Activated CD8-positive, alpha-beta memory T cell treated with anti-CD3 and anti-CD28 coated beads, Interleukin-2, amount 50 U/mL, for 1 hour (primary cell): ENCODE data around the gene TAS2R40.
"Not testable (repeated sequence)": the region's sequence is repeated elsewhere in the genome, so short reads cannot be mapped to it uniquely, and the experiment has no call there.

Experiments
- DNase-seq: peaks from one replicate; pipeline ENCODE4 v3.0.0-alpha.2; 2020; ENCODE audit errors: extremely low read depth

The TAS2R40 gene

DNA sequence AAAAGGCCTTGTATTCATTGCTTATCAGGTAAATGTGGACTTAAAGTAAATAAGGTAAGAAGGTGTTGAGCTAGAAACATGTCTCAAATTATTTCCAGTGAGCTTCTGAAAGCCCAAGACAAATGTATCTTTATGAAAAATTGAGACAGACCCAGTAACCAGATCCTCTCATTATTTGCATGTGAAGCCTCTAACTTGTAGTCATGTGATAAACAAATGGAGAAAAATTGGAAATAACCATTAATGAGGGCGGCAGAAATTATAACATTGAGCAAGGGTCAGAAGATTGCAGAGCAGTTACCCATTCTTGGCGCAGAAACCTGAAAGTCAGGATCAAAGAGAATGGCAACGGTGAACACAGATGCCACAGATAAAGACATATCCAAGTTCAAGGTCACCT lies at the start of gene TAS2R40:
Gene TAS2R40 (plus strand): TSS at position 301 of the 400 bp plus-strand sequence. CDS start 42 bp downstream, at position 343.
- no peak for DNase-seq

- DNase-seq, result no peak
Measured at GRCh38 chr7:143172354-143172753, 49.5 kb upstream of the TAS2R40 start.

GRCh38 chr7:143176128-143176527 lies 45.7 kb upstream of the TAS2R40 start:
- no peak for DNase-seq

GRCh38 chr7:143177374-143178119 lies 44.3 kb upstream of the TAS2R40 start:
- DNase-seq, result no peak

- DNase-seq, result not testable (repeated sequence)
Measured at GRCh38 chr7:143180771-143181170, 41.1 kb upstream of the TAS2R40 start.

GRCh38 chr7:143181349-143181748 lies 40.5 kb upstream of the TAS2R40 start:
- no peak for DNase-seq

DNA sequence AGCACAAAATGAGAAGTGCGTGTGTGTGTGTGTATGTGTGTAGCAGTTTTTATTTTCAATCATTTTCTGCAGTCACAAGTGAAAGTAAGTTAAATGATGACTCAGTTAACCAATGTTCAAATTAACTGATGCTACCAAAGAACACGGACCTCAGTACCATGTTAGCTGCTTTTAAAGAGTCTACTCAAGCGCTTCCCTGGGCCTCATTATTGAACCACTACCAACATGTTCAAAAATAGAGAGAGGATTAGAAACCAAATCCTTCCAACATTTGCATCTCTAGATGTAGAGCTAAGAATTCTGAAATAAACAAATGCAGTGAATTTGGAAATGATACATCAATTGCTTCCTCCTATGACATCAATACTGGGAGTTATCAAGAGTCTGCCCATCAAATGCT lies 38.8 kb upstream of the TAS2R40 start, which contains the start of gene TAS2R39:
Gene TAS2R39 (plus strand): TSS at position 396 of the 400 bp plus-strand sequence. CDS start 0 bp downstream, at position 396.
- DNase-seq, result no peak

DNA sequence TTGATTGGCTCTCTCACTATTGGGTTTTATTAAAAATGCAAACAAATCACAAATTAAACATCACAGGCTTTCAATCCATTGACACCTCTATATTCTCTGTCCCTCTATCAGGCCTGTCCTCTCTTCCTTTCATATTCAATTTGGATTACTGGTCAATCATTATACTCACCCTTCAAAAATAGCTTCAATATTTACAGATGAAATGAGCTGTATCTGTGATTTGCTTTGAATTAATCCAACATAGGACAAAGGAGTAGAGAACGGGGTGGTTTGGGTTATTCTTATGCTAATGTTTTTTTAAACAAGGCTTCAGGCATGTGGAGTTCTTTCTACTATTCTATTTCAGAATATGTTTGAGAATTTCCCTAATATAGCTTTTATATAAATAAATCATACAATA lies 36.3 kb upstream of the TAS2R40 start:
- no peak for DNase-seq

DNA sequence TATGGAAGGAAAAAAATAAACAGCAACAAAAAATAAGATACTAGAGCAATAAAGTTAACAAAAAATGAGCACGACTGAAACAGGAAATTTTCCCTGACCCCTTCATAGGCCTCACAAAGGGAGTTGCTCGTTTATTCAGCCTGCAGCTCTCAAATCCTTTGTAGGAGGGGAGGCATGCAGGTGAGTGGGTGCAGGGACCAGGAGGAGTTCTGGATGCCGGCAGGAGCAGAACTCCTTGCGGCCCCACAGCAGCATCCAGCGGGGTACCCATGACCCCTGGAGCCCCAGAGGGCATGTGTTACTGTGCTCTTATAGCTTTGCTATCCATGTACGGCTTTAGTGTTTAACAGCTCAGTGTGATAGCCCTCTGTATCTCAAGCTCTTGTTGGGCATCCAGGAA lies 32.8 kb upstream of the TAS2R40 start:
- no peak for DNase-seq

DNA sequence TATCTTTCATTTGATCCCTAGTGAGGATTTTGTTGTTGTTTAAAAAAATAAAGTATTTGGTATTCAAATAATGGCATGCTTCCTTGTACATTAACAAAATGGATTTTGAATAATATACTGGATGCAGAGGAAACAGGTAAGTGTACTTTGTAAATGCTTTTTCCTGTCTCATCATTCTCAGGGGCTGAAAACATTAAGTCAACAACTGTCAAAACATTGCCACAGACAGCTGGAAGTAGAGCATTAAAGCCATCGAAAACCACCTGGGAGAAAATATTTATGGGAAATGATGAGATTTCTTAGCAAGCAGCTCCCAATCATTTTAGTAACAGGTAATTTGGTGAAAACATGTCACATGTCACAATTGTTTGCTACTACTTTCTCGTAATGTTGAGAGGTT lies 28.0 kb upstream of the TAS2R40 start:
- DNase-seq, result no peak

DNA sequence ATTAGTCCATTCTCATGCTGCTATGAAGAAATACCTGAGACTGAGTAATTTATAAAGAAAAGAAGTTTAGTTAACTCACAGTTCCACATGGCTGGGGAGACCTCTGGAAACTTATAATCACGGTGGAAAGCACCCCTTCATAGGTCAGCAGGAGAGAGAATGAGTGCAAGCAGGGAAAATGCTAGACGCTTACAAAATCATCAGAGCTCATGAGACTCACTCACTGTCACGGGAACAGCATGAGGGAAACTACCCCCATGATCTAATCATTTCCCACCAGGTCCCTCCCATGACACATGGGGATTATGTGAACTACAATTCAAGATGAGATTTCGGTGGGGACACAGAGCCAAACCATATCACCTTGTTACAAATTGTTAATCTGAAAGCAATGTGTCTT lies 22.8 kb upstream of the TAS2R40 start:
- DNase-seq, result no peak

DNA sequence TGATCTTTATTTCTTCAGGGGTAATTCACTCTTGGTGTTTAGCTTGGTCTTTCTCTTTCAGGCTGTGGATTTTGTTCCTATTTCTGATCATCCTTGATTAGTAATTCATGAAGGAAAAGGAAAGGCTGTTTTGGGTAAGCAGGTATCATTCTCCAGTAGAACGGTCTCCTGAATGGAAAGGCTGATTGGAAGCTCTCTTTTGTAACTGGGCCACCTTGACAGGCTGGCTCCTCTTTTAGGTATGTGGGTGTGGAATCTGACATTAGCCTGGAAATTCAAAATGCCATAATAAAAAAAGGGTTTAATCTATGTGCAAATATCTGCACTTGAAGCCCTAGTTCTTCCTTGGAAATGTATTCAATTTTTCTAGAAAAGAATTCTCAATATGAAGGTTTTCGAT lies 19.7 kb upstream of the TAS2R40 start:
- no peak for DNase-seq

- DNase-seq, result no peak
Measured at GRCh38 chr7:143203386-143203785, 18.5 kb upstream of the TAS2R40 start.

DNA sequence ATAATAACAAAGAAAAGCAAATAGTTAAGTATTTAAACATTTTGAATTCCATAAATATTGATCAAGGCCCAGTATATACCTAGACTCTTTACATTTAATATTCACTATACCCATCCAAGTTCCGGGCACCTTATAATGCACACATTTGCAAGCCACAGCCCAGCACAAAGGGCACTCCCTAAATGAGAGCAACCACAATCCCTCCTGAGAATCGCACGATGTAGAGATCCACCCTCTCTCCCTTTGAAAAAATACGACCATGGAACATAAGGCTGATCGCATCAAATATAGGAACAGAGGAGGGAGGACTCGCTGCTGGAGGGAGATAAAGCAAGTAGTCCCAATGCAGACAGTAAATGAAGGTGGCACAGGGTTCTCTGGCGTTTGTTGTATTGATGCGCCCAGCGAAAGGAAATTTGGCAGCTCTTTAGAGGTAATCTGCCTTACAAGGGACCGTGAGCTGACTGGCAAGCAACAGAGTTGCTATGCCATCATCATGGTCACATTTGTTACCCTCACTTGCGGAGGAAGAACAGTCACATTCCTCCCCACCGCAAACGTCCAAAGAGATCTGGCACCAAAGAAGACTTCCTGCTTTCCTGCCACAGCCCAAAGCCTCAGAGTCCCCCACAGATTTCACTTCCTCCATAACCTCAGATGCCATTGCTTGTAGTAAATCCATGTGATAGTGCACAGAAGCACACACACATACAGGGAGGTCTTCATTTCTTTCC lies 16.1 kb upstream of the TAS2R40 start:
- DNase-seq, result peak; percentile 1

- DNase-seq, result no peak
Measured at GRCh38 chr7:143210541-143210940, 11.3 kb upstream of the TAS2R40 start.

DNA sequence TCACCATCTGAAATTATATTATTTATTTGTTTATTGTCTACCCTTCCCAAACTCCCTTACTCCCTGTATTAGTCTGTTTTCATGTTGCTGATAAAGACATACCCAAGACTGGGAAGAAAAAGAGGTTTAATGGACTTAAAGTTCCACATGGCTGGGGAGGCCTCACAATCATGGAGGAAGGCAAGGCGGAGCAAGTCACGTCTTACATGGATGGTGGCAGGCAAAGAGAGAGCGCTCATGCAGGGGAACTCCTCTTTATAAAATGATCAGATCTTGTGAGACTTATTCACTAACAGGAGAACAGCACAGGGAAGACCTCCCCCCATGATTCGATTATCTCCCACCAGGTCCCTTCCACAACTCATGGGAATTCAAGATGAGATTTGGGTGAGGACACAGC lies 8.4 kb upstream of the TAS2R40 start:
- DNase-seq, result not testable (repeated sequence)

DNA sequence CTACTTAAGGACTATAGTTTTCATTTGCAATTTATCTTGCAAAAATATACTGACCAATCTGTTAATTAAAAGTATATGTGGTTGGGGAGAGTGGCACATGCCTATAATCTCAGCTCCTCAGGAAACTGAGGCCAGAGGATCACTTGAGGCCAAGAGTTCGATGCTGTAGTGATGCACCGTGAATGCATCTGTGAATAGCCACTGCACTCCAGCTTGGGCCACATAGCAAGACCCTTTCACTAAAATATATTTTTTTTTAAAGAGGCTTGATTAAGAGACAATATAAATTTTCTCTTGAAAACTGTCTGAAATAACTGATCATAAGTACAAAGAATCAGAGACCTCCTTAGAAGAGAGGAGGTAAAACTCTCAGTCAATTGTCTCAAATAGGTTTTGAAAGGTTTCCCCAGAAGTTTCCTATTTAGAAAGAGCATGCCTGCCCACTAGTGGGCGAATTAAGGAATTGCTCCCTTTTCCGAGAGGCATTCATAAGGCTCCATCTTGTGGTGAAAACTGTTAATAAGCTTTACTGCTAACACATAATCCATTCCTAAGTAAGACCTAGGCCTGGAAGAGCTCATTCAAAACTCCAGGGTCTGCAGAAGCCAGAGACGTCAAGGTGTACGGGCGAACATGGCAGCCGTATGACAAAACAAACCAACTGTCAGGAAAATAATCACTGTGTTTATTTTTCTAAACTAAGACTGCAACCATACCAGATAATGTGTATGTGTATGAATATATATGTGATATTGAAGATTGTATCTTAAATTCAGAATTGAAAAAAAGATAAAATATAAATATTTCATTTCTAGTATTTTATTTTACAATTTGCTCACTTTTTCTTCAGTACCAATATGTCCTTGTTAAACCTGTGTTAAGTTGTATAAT lies 6.8 kb upstream of the TAS2R40 start:
- DNase-seq, result peak; percentile 17

DNA sequence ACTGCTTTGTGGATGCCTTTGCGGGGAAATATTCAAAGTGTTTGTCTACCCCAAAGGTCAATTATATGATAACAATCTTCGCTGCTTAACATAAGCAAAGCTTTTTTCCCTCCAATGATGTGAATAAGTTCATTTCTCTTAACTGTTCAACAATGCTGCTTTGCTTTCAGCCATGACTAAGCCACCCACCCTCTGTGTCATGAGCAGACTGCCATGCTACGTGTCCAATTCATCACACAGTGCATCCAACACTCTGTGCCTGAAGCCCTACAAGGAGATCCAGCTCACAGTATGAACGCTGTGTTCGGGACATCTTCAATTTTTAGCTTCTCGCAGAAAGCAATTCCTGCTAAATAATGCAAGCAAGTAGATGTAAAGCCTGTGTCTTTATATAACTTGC lies 5.7 kb upstream of the TAS2R40 start:
- DNase-seq, result no peak

DNA sequence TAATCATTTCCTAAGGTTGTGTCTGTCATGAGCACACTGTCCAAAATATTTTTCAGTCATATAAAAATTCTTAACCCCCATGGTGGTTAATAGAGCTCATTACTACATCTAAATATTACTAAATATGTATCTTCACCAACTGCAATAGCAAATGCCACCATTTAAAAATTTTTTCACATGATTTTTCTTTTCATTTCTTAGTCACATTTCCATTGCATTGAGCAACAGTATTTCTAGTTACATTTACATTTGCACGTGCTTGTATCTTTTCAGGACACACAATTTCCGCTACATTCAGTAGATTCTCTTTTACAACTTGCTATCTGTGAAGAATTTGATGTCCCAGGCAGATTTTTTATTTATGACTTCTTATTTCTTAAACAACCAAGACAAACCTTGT lies 5.2 kb upstream of the TAS2R40 start:
- DNase-seq, result no peak

- DNase-seq, result no peak
Measured at GRCh38 chr7:143217806-143218205, 4.0 kb upstream of the TAS2R40 start.

DNA sequence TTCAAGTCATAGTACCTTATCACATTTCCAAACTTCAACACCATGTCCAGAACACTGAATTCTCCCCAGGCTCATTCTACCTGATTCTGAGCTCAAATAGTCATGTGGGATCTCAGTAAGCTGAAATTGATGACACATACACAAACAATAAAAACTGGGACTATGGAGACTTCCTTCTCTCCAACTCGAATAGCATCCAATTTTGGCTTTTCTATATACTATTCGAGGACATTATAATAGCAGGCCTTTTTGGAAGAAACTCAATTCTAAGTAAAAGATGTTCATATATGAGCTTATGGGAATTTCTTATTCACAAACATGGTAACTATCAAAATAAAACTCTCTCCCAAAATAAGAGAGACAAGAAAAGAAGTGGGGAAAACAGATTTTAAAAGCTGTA lies 551 bp upstream of the TAS2R40 start:
- no peak for DNase-seq

GRCh38 chr7:143222782-143223181 lies 945 bp downstream of the TAS2R40 start:
- DNase-seq, result no peak
